Psoas muscle (tissue), 8 donors: ENCODE data around the gene ILDR1. TPM values are rescaled to one million over a fixed set of nuclear protein-coding genes. Genes with fewer than 3 reads are reported as not detected.

ENCODE experiments used
- ATAC-seq, 4 donors: fragments of 200-7000 bp; cut with Tn5 transposase; one replicate each; pipeline ENCODE4 v1.9.1; 2020; ENCODE audit warnings: moderate library complexity in 3 of 4, mild to moderate bottlenecking in 2 of 4
- DNase-seq, 2 donors: peaks; one replicate each; pipeline ENCODE4 v3.0.0-alpha.2; 2020
- H3K27ac ChIP-seq: fragments of 200-600 bp; one replicate; pipeline ENCODE4 v1.8.0; 2022
- H3K27me3 ChIP-seq, 3 donors: fragments of 200-600 bp in 1 of 3; one replicate each; pipeline versions ENCODE4 v1.6.1 to v1.8.0; 2013 to 2022; ENCODE audit warnings: low read length in 2 of 3, mild to moderate bottlenecking in 2 of 3, moderate library complexity in 1 of 3; ENCODE audit not compliant: insufficient read depth in 3 of 3
- H3K36me3 ChIP-seq, 2 donors: fragments of 200-600 bp in 1 of 2; one replicate each; pipeline versions ENCODE4 v1.6.1 to v1.8.0; 2013 to 2022; ENCODE audit warnings: low read depth in 1 of 2, mild to moderate bottlenecking in 1 of 2, moderate library complexity in 1 of 2; ENCODE audit not compliant: insufficient read depth in 1 of 2
- H3K4me1 ChIP-seq: fragments of 200-600 bp; one replicate; pipeline ENCODE4 v1.8.0; 2022
- H3K4me3 ChIP-seq: fragments of 200-600 bp; one replicate; pipeline ENCODE4 v1.8.0; 2022; ENCODE audit warnings: mild to moderate bottlenecking
- H3K9me3 ChIP-seq: fragments of 200-600 bp; one replicate; pipeline ENCODE4 v1.8.0; 2022
- CTCF ChIP-seq: fragments of 200-600 bp; IDR thresholded peaks from one replicate; pipeline ENCODE4 v1.8.0; 2022; ENCODE audit warnings: antibody characterized with exemption
- WGBS, 3 donors: extraction: QIAGEN DNeasy Blood & Tissue Kit; methylation state at CpG; one replicate each; pipeline versions ENCODE4 v1.1.6 to v1.1.7; 2013; 5-methylcytosine and 5-hydroxymethylcytosine counted together
- intact Hi-C, 2 donors: fragments of 100-400 bp; cut with DNase I; formaldehyde crosslinking; loops; one replicate each; pipeline versions ENCODE4 v1.11.0 to v1.14.2; 2022
- polyA plus RNA-seq, 3 donors: library from polyadenylated mRNA; stranded (reverse); fragments of 200-250 nt; gene quantifications; one replicate each; pipeline ENCODE4 v1.2.3, GENCODE V29; 2013
- total RNA-seq, 4 donors: library from RNA; stranded (reverse); fragmentation: NEBNext Ultra II Directional in 2 of 4; extraction: Animal tissue kit (Norgen Biotek cat#: 25700) in 2 of 4; gene quantifications; one replicate each; pipeline versions ENCODE4 v1.2.1 to v1.2.4, GENCODE V29; 2021 to 2023
- donor health status: healthy with polysubstance abuse.
- donor health status: DM: no; HTN: no; CAD: no; lungs with moderate emphysema.
- donor health status: Bipolar disorder and iron deficiency.
- donor health status: healthy.
- donor health status: DM: yes; HTN: yes; CAD: no.
- donor health status: DM: no; HTN: no; CAD: no.
- donor health status: DM: no; HTN: no; CAD: no.
- donor health status: DM: yes; HTN: yes; CAD: no.

Gene ILDR1
- total and polyA plus RNA-seq, 7 donors: not detected

DNA sequence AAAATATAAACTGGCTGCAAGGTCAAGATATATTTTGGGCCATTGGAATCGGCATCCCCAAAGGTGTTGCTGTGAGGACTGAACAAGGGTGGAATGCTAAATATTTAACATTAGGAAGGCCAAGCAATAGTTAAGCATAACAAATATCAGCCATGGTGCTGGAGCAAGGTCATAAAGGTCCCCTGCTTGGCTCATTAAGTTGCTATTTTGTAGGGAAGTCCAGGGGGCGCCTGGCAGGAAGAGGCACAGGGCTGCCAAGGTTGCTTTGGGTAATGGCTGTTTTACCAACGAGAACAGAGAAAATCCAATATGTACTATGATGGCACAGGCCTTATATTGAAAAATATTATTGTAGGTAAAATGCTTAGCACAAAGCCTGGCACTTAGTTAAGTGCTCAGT is 65.7 kb downstream of the ILDR1 start:
- Histone ChIP-seq H3K27ac (no peak overlapping the region), H3K4me3 (no peak overlapping the region), H3K4me1 (no peaks in the 10 kb centered on the region), H3K9me3 (peaks cover 8% of the 10 kb centered on the region), H3K36me3 (no peaks in the 10 kb centered on the region), H3K27me3 (no peaks in the 10 kb centered on the region)
- no peak for ATAC-seq
- WGBS, 3 donors: 68 to 84% (median 76%) methylated on average over 3 of the region's 3 CpGs
- TF ChIP-seq CTCF: no peak
- no peak for DNase-seq
- intact Hi-C loops: no loop called here

GRCh38 chr3:121951291-121951919 is 70.6 kb downstream of the ILDR1 start:
- H3K4me3 ChIP-seq: no peak overlapping the region
- TF ChIP-seq CTCF: no peak
- H3K9me3 ChIP-seq: peaks cover 8% of the 10 kb centered on the region
- DNase-seq (no peak), ATAC-seq (no peak)
- WGBS, 3 donors: 0 to 64% (median 37%) methylated on average over 1 of the region's 1 CpG
- no peaks in the 10 kb centered on the region for H3K27me3 ChIP-seq
- no peaks in the 10 kb centered on the region for H3K36me3 ChIP-seq
- intact Hi-C loops: no loop called here
- H3K4me1 ChIP-seq: no peaks in the 10 kb centered on the region
- no peak overlapping the region for H3K27ac ChIP-seq

GRCh38 chr3:121948641-121949040 is 73.4 kb downstream of the ILDR1 start:
- DNase-seq (no peak), ATAC-seq (no peak)
- 86 to 93% (median 89%) methylated on average over 1 of the region's 1 CpG for WGBS, 3 donors
- Histone ChIP-seq H3K4me1 (no peaks in the 10 kb centered on the region), H3K27me3 (no peaks in the 10 kb centered on the region), H3K27ac (no peak overlapping the region), H3K4me3 (no peak overlapping the region), H3K36me3 (no peaks in the 10 kb centered on the region), H3K9me3 (peaks cover 8% of the 10 kb centered on the region)
- TF ChIP-seq CTCF: no peak
- intact Hi-C loops: no loop called here

- no peak overlapping the region for H3K27ac ChIP-seq
- no peaks in the 10 kb centered on the region for H3K27me3 ChIP-seq
- no peak for TF ChIP-seq CTCF
- intact Hi-C loops: no loop called here
- H3K36me3 ChIP-seq: no peaks in the 10 kb centered on the region
- no peak for DNase-seq
- H3K4me1 ChIP-seq: no peaks in the 10 kb centered on the region
- no peaks in the 10 kb centered on the region for H3K9me3 ChIP-seq
- no peak for ATAC-seq
- no peak overlapping the region for H3K4me3 ChIP-seq
Measured at GRCh38 chr3:121943431-121943830, 78.6 kb downstream of the ILDR1 start.

DNA sequence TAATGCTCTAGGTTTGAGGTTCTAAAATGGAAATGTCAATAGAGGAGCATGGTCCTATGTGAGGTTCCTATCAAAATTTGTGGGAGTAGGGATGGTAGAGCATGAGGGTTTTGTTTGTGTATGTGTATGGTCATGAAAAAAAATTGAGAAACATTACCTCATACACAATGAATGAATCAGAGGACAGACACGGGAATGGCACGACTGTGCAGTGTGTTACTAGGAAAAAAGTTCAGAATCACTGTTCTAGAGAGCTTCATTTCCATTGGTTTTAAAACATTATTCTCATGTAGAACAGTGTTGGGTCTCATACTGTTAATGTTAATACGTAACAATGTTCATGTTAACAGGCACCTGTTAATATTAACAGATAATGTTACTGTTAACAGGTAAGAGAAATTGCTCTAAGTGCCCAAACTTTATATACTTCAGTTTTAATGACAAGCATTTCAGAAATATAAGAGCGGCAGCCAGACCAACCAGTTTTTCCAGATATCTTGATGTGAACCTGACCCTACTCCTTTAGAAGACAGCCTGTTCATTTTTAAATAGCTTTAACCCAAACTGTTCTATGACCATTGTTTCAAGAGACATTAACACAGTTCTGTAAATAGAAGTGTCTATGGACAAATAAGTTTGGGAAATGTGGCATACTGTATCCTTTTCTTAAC is 79.8 kb downstream of the ILDR1 start:
- Histone ChIP-seq H3K27me3 (no peaks in the 10 kb centered on the region), H3K36me3 (no peaks in the 10 kb centered on the region), H3K27ac (no peak overlapping the region), H3K9me3 (no peaks in the 10 kb centered on the region), H3K4me1 (no peaks in the 10 kb centered on the region), H3K4me3 (no peak overlapping the region)
- no peak for ATAC-seq
- intact Hi-C loops: no loop called here
- WGBS, 3 donors: 81 to 83% (median 82%) methylated on average over 4 of the region's 4 CpGs
- TF ChIP-seq CTCF: no peak
- DNase-seq: no peak
